GM21528 (cell line): ENCODE data around the gene PCDHA3.
"Not testable (repeated sequence)": the region's sequence is repeated elsewhere in the genome, so short reads cannot be mapped to it uniquely, and the experiment has no call there.

Experiments used
- ATAC-seq: cut with Tn5 transposase; IDR thresholded peaks from one replicate; pipeline ENCODE4 v1.9.1; 2021; ENCODE audit warnings: mild to moderate bottlenecking, moderate library complexity; ENCODE audit not compliant: unreplicated experiment, low FRiP score

PCDHA3 gene

GRCh38 chr5:140808889-140809291, 8.0 kb downstream of the PCDHA3 start:
- ATAC-seq: no peak

GRCh38 chr5:140821375-140822280, 20.8 kb downstream of the PCDHA3 start, which contains the start of gene PCDHA5:
TSS of gene PCDHA5 (plus strand) at chr5:140821613.
- ATAC-seq: no peak

- ATAC-seq: no peak
Observed at GRCh38 chr5:140822281-140822629, 21.4 kb downstream of the PCDHA3 start.

GRCh38 chr5:140822969-140823368, 22.1 kb downstream of the PCDHA3 start:
- not testable (repeated sequence) for ATAC-seq

GRCh38 chr5:140823475-140823874, 22.6 kb downstream of the PCDHA3 start:
- no peak for ATAC-seq

GRCh38 chr5:140827704-140828361, 27.0 kb downstream of the PCDHA3 start, which contains the start of gene PCDHA6:
TSS of gene PCDHA6 (plus strand) at chr5:140827960. CDS start at chr5:140828092, 132 bp downstream.
- ATAC-seq: no peak

- no peak for ATAC-seq
Observed at GRCh38 chr5:140828362-140828737, 27.5 kb downstream of the PCDHA3 start.

GRCh38 chr5:140829511-140830501, 28.9 kb downstream of the PCDHA3 start:
- ATAC-seq: not testable (repeated sequence)

GRCh38 chr5:140833993-140834392, 33.1 kb downstream of the PCDHA3 start, which contains the start of gene PCDHA7:
TSS of gene PCDHA7 (plus strand) at chr5:140834269. CDS start at chr5:140834384, 115 bp downstream.
- ATAC-seq: no peak

GRCh38 chr5:140834439-140835008, 33.7 kb downstream of the PCDHA3 start:
- not testable (repeated sequence) for ATAC-seq

GRCh38 chr5:140835622-140836510, 35.0 kb downstream of the PCDHA3 start:
- ATAC-seq: no peak

GRCh38 chr5:140840978-140841962, 40.4 kb downstream of the PCDHA3 start, which contains the start of gene PCDHA8:
TSS of gene PCDHA8 (plus strand) at chr5:140841187. CDS start at chr5:140841322, 135 bp downstream.
- no peak for ATAC-seq

- no peak for ATAC-seq
Observed at GRCh38 chr5:140842798-140843733, 42.2 kb downstream of the PCDHA3 start.

GRCh38 chr5:140848139-140849102, 47.6 kb downstream of the PCDHA3 start, which contains the start of gene PCDHA9:
TSS of gene PCDHA9 (plus strand) at chr5:140848382. CDS start at chr5:140848496, 114 bp downstream.
- not testable (repeated sequence) for ATAC-seq
